Hepatocyte (in vitro differentiated cells): Measurements from ENCODE around the gene FLAD1. TPM values are rescaled to one million over a fixed set of nuclear protein-coding genes. Genes with fewer than 3 reads are reported as not detected.

Experiments used
- DNase-seq: peaks from one replicate; pipeline ENCODE4 v3.0.0-alpha.2; 2016; ENCODE audit warnings: low spot score
- H2AFZ ChIP-seq: fragments of 200-600 bp; sonication (generic); 2 replicates; pipeline ENCODE4 v1.6.0; 2016; ENCODE audit warnings: antibody characterized with exemption, mild to moderate bottlenecking
- H3K27ac ChIP-seq: fragments of 200-600 bp; sonication (generic); 2 replicates; pipeline ENCODE4 v1.5.1; 2016; ENCODE audit warnings: mild to moderate bottlenecking
- H3K27me3 ChIP-seq: fragments of 200-600 bp; sonication (generic); 2 replicates; pipeline ENCODE4 v1.6.1; 2016
- H3K36me3 ChIP-seq: fragments of 200-600 bp; sonication (generic); replicated peaks from 2 replicates; pipeline ENCODE4 v1.5.1; 2016; ENCODE audit warnings: low read depth; ENCODE audit not compliant: insufficient read depth
- H3K4me1 ChIP-seq: fragments of 200-600 bp; sonication (generic); 2 replicates; pipeline ENCODE4 v1.5.1; 2016; ENCODE audit warnings: mild to moderate bottlenecking, moderate library complexity; ENCODE audit not compliant: insufficient read depth
- H3K4me2 ChIP-seq: fragments of 200-600 bp; sonication (generic); 2 replicates; pipeline ENCODE4 v1.6.0; 2016
- H3K4me3 ChIP-seq: fragments of 200-600 bp; sonication (generic); 2 replicates; pipeline ENCODE4 v1.5.1; 2016; ENCODE audit warnings: mild to moderate bottlenecking
- H3K79me2 ChIP-seq: fragments of 200-600 bp; sonication (generic); 2 replicates; pipeline ENCODE4 v1.6.0; 2017; ENCODE audit warnings: mild to moderate bottlenecking
- H3K9me2 ChIP-seq: fragments of 200-600 bp; sonication (generic); replicated peaks from 2 replicates; pipeline ENCODE4 v1.6.0; 2017; ENCODE audit warnings: mild to moderate bottlenecking; ENCODE audit not compliant: insufficient read depth
- H3K9me3 ChIP-seq: fragments of 200-600 bp; sonication (generic); 2 replicates; pipeline ENCODE4 v1.5.1; 2016; ENCODE audit warnings: low read depth, mild to moderate bottlenecking
- H4K20me1 ChIP-seq: fragments of 200-600 bp; sonication (generic); 2 replicates; pipeline ENCODE4 v1.6.0; 2016; ENCODE audit warnings: mild to moderate bottlenecking; ENCODE audit not compliant: insufficient read depth, poor library complexity, severe bottlenecking
- CTCF ChIP-seq: fragments of 200-600 bp; sonication (generic); IDR thresholded peaks from 2 replicates; pipeline ENCODE4 v1.5.1; 2016; ENCODE audit warnings: antibody characterized with exemption, mild to moderate bottlenecking; ENCODE audit not compliant: poor library complexity
- EZH2 ChIP-seq: fragments of 200-600 bp; sonication (generic); IDR thresholded peaks from 2 replicates; pipeline ENCODE4 v1.6.1; 2016; ENCODE audit warnings: antibody characterized with exemption, mild to moderate bottlenecking, borderline replicate concordance
- EZH2phosphoT487 ChIP-seq: fragments of 200-600 bp; sonication (generic); IDR thresholded peaks from one replicate; pipeline ENCODE4 v1.6.1; 2018; ENCODE audit warnings: antibody characterized with exemption, mild to moderate bottlenecking, low read depth, moderate library complexity; ENCODE audit not compliant: unreplicated experiment, severe bottlenecking
- WGBS: methylation state at CpG from one replicate; pipeline ENCODE4 v1.1.6; 2016; ENCODE audit warnings: low lambda C conversion rate; ENCODE audit errors: missing lambda C conversion rate; 5-methylcytosine and 5-hydroxymethylcytosine counted together
- polyA plus RNA-seq: library from polyadenylated mRNA; unstranded; fragments of >200 nt; fragmentation: Nextera tagmentation; extraction: Ambion mirVana; gene quantifications from 2 replicates; pipeline ENCODE4 v1.2.1, GENCODE V29; 2016
- total RNA-seq: library from RNA; depleted of rRNA; stranded (reverse); fragments of >200 nt; gene quantifications from 2 replicates; pipeline ENCODE4 v1.2.3, GENCODE V29; 2014

FLAD1 gene
- total and polyA plus RNA-seq, 2 experiments from 2014 or later = 25.6 to 45.1 TPM

- Histone ChIP-seq H3K27me3 (no peaks in the 10 kb centered on the region), H3K27ac (no peak overlapping the region), H3K4me3 (no peak overlapping the region), H2AFZ (no peak overlapping the region), H3K79me2 (no peaks in the 10 kb centered on the region), H3K9me2 (no peaks in the 10 kb centered on the region), H3K9me3 (no peaks in the 10 kb centered on the region), H3K4me2 (no peak overlapping the region), H3K4me1 (peaks cover 5% of the 10 kb centered on the region), H3K36me3 (no peaks in the 10 kb centered on the region), H4K20me1 (no peaks in the 10 kb centered on the region)
- DNase-seq = no peak
- TF ChIP-seq EZH2 (no peak), CTCF (no peak), EZH2phosphoT487 (no peak)
- WGBS = 89% methylated on average over 20 of the region's 20 CpGs
Observed at GRCh38 chr1:155034318-155035208, 51.4 kb downstream of the FLAD1 start.

- Histone ChIP-seq H3K4me3 (no peak overlapping the region), H3K79me2 (no peaks in the 10 kb centered on the region), H2AFZ (no peak overlapping the region), H3K4me2 (no peak overlapping the region), H3K27me3 (no peaks in the 10 kb centered on the region), H4K20me1 (no peaks in the 10 kb centered on the region), H3K9me3 (no peaks in the 10 kb centered on the region), H3K4me1 (peaks cover 5% of the 10 kb centered on the region), H3K9me2 (no peaks in the 10 kb centered on the region), H3K27ac (no peak overlapping the region), H3K36me3 (no peaks in the 10 kb centered on the region)
- no peak for DNase-seq
- 100% methylated on average over 2 of the region's 2 CpGs for WGBS
- TF ChIP-seq EZH2 (no peak), EZH2phosphoT487 (no peak), CTCF (no peak)
Observed at GRCh38 chr1:155035936-155036335, 52.8 kb downstream of the FLAD1 start.

- no peaks in the 10 kb centered on the region for H4K20me1 ChIP-seq
- TF ChIP-seq EZH2phosphoT487 = no peak
- no peak for TF ChIP-seq EZH2
- TF ChIP-seq CTCF = no peak
- H2AFZ ChIP-seq = no peak overlapping the region
- no peak for DNase-seq
- no peaks in the 10 kb centered on the region for H3K79me2 ChIP-seq
- no peaks in the 10 kb centered on the region for H3K36me3 ChIP-seq
- no peak overlapping the region for H3K4me3 ChIP-seq
- H3K27me3 ChIP-seq = no peaks in the 10 kb centered on the region
- H3K9me3 ChIP-seq = no peaks in the 10 kb centered on the region
- no peaks in the 10 kb centered on the region for H3K9me2 ChIP-seq
- no peak overlapping the region for H3K27ac ChIP-seq
- WGBS = 82% methylated on average over 3 of the region's 3 CpGs
- H3K4me2 ChIP-seq = no peak overlapping the region
- peaks cover 5% of the 10 kb centered on the region for H3K4me1 ChIP-seq
Observed at GRCh38 chr1:155037043-155037442, 53.9 kb downstream of the FLAD1 start.
